CD4-positive, CD25-positive, alpha-beta regulatory T cell (primary cell): ENCODE data around the gene KCTD11. TPM values are rescaled to one million over a fixed set of nuclear protein-coding genes. Genes with fewer than 3 reads are reported as not detected.

Experiments
- ATAC-seq, 2 donors: fragments of 150-1000 bp; cut with Tn5 transposase; one replicate each; pipeline ENCODE4 v1.10.0; 2021; ENCODE audit warnings: low read depth in 2 of 2, moderate number of reproducible peaks in 2 of 2, moderate library complexity in 1 of 2
- DNase-seq, 3 donors: peaks; one replicate each; pipeline versions ENCODE4 v3.0.0 to v3.0.0-alpha.2; 2012 to 2022; ENCODE audit warnings: mixed read lengths in 1 of 3
- H3K27ac ChIP-seq: one replicate; pipeline ENCODE4 v1.7.0; 2013; ENCODE audit warnings: mild to moderate bottlenecking, low read length; ENCODE audit not compliant: insufficient read depth, poor library complexity, severe bottlenecking
- H3K27me3 ChIP-seq: one replicate; pipeline ENCODE4 v1.7.0; 2013; ENCODE audit warnings: low read length; ENCODE audit not compliant: control insufficient read depth, insufficient read depth
- H3K36me3 ChIP-seq: one replicate; pipeline ENCODE4 v1.7.0; 2013; ENCODE audit warnings: mild to moderate bottlenecking, low read length, moderate library complexity; ENCODE audit not compliant: control insufficient read depth, insufficient read depth
- H3K4me1 ChIP-seq: 2 replicates; pipeline ENCODE4 v1.7.0; 2013; ENCODE audit warnings: mild to moderate bottlenecking, low read length; ENCODE audit not compliant: insufficient read depth, control insufficient read depth, poor library complexity, severe bottlenecking
- H3K4me3 ChIP-seq: one replicate; pipeline ENCODE4 v1.7.0; 2013; ENCODE audit warnings: low read depth, mild to moderate bottlenecking, low read length, moderate library complexity
- H3K9me3 ChIP-seq, 2 experiments: 1 replicate in 1 of 2; 2 replicates in 1 of 2; pipeline ENCODE4 v1.7.0; 2013; ENCODE audit warnings: low read length in 2 of 2, mild to moderate bottlenecking in 1 of 2, moderate library complexity in 1 of 2; ENCODE audit not compliant: control insufficient read depth in 2 of 2
- H3K27ac Mint-ChIP-seq, 3 donors: one replicate each; pipeline ENCODE4 v1.8.0; 2020 to 2022; ENCODE audit warnings: mild to moderate bottlenecking in 3 of 3, mixed read lengths in 3 of 3, moderate library complexity in 2 of 3
- H3K27me3 Mint-ChIP-seq: one replicate; pipeline ENCODE4 v1.8.0; 2022; ENCODE audit warnings: mild to moderate bottlenecking, mixed read lengths
- H3K36me3 Mint-ChIP-seq: one replicate; pipeline ENCODE4 v1.8.0; 2020; ENCODE audit warnings: mixed read lengths
- H3K4me1 Mint-ChIP-seq, 4 donors: one replicate each; pipeline ENCODE4 v1.8.0; 2020 to 2022; ENCODE audit warnings: mixed read lengths in 4 of 4, mild to moderate bottlenecking in 1 of 4
- H3K4me3 Mint-ChIP-seq, 4 donors: one replicate each; pipeline ENCODE4 v1.8.0; 2020 to 2022; ENCODE audit warnings: mild to moderate bottlenecking in 4 of 4, mixed read lengths in 4 of 4, moderate library complexity in 3 of 4
- H3K9me3 Mint-ChIP-seq, 7 donors: one replicate each; pipeline ENCODE4 v1.8.0; 2020 to 2022; ENCODE audit warnings: mixed read lengths in 7 of 7, mild to moderate bottlenecking in 3 of 7, moderate library complexity in 2 of 7
- polyA plus RNA-seq, 4 donors: library from polyadenylated mRNA; unstranded; fragments of 300-500 nt; fragmentation: Illumina TruSeq; gene quantifications; one replicate each; pipeline ENCODE4 v1.2.3, GENCODE V29; 2021
- total RNA-seq: library from RNA; stranded (reverse); gene quantifications from one replicate; pipeline ENCODE4 v1.2.3, GENCODE V29; 2022

The KCTD11 gene
- total and polyA plus RNA-seq, 5 donors from 2014 or later: 1.3 to 4.0 (median 2.9) TPM

- peak overlapping the region; percentile 81 to 91 (median 88) for H3K27ac Mint-ChIP-seq
- peaks cover 18% of the 10 kb centered on the region for H3K27me3 Mint-ChIP-seq
- H3K4me1 Mint-ChIP-seq: peaks cover 2 to 39% (median 9%) of the 10 kb centered on the region in 4 donors
- Histone ChIP-seq H3K9me3 (no peaks in the 10 kb centered on the region), H3K27me3 (peaks cover 14% of the 10 kb centered on the region), H3K4me1 (peaks cover 20% of the 10 kb centered on the region), H3K36me3 (peaks cover 16% of the 10 kb centered on the region), H3K4me3 (peak overlapping the region; percentile 37), H3K27ac (peak overlapping the region; percentile 85)
- H3K4me3 Mint-ChIP-seq: peak overlapping the region; percentile 78 to 88 (median 84)
- H3K9me3 Mint-ChIP-seq: peaks cover 0 to 1% (median 0%) of the 10 kb centered on the region in 7 donors
- H3K36me3 Mint-ChIP-seq: peaks cover 4% of the 10 kb centered on the region
- ATAC-seq: no peak
- DNase-seq: no peak
Measured at GRCh38 chr17:7384489-7385081, 32.6 kb downstream of the KCTD11 start.

- no peak for DNase-seq
- Histone ChIP-seq H3K27ac (no peak overlapping the region), H3K4me1 (peaks cover 49% of the 10 kb centered on the region), H3K9me3 (no peaks in the 10 kb centered on the region), H3K36me3 (peaks cover 44% of the 10 kb centered on the region), H3K4me3 (no peak overlapping the region), H3K27me3 (no peaks in the 10 kb centered on the region)
- no peak overlapping the region for H3K4me3 Mint-ChIP-seq
- H3K27me3 Mint-ChIP-seq: peaks cover 5% of the 10 kb centered on the region
- no peak overlapping the region for H3K27ac Mint-ChIP-seq
- H3K4me1 Mint-ChIP-seq: peaks cover 4 to 49% (median 19%) of the 10 kb centered on the region in 4 donors
- no peaks in the 10 kb centered on the region for H3K9me3 Mint-ChIP-seq
- peaks cover 17% of the 10 kb centered on the region for H3K36me3 Mint-ChIP-seq
- no peak for ATAC-seq
Measured at GRCh38 chr17:7388856-7389255, 36.9 kb downstream of the KCTD11 start.

GRCh38 chr17:7389924-7390910, 38.3 kb downstream of the KCTD11 start:
- H3K36me3 Mint-ChIP-seq: peaks cover 17% of the 10 kb centered on the region
- DNase-seq (no peak), ATAC-seq (no peak)
- no peaks in the 10 kb centered on the region for H3K9me3 ChIP-seq
- H3K36me3 ChIP-seq: peaks cover 44% of the 10 kb centered on the region
- H3K4me1 Mint-ChIP-seq: peaks cover 3 to 49% (median 19%) of the 10 kb centered on the region in 4 donors
- no peaks in the 10 kb centered on the region for H3K27me3 ChIP-seq
- H3K4me1 ChIP-seq: peaks cover 45% of the 10 kb centered on the region
- peak overlapping the region in 2 of 4 donors; percentile 38 to 80 for H3K4me3 Mint-ChIP-seq
- H3K27me3 Mint-ChIP-seq: peaks cover 5% of the 10 kb centered on the region
- no peak overlapping the region for H3K27ac ChIP-seq
- no peak overlapping the region for H3K4me3 ChIP-seq
- no peak overlapping the region for H3K27ac Mint-ChIP-seq
- no peaks in the 10 kb centered on the region for H3K9me3 Mint-ChIP-seq

- H3K4me3 Mint-ChIP-seq: peak overlapping the region; percentile 56 to 92 (median 82)
- peaks cover 44% of the 10 kb centered on the region for H3K36me3 ChIP-seq
- ATAC-seq: no peak
- no peaks in the 10 kb centered on the region for H3K27me3 ChIP-seq
- H3K27ac Mint-ChIP-seq: peak overlapping the region in 1 of 3 donors; percentile 31
- H3K4me1 Mint-ChIP-seq: peaks cover 3 to 48% (median 21%) of the 10 kb centered on the region in 4 donors
- no peak overlapping the region for H3K27ac ChIP-seq
- no peaks in the 10 kb centered on the region for H3K9me3 Mint-ChIP-seq
- H3K9me3 ChIP-seq: no peaks in the 10 kb centered on the region
- no peak for DNase-seq
- peaks cover 5% of the 10 kb centered on the region for H3K27me3 Mint-ChIP-seq
- peaks cover 46% of the 10 kb centered on the region for H3K4me1 ChIP-seq
- peaks cover 17% of the 10 kb centered on the region for H3K36me3 Mint-ChIP-seq
- H3K4me3 ChIP-seq: no peak overlapping the region
Measured at GRCh38 chr17:7391307-7391706, 39.3 kb downstream of the KCTD11 start.

GRCh38 chr17:7392696-7393612, 41.0 kb downstream of the KCTD11 start:
- Mint-ChIP-seq H3K4me1 (peaks cover 3 to 42% (median 21%) of the 10 kb centered on the region in 4 donors), H3K9me3 (no peaks in the 10 kb centered on the region), H3K27me3 (peaks cover 5% of the 10 kb centered on the region), H3K4me3 (peak overlapping the region; percentile 94 to 98 (median 95)), H3K27ac (peak overlapping the region; percentile 32 to 80 (median 59)), H3K36me3 (peaks cover 17% of the 10 kb centered on the region)
- no peak for ATAC-seq
- DNase-seq: no peak
- H3K27ac ChIP-seq: peak overlapping the region; percentile 87
- peaks cover 46% of the 10 kb centered on the region for H3K4me1 ChIP-seq
- H3K4me3 ChIP-seq: peak overlapping the region; percentile 76
- peaks cover 42% of the 10 kb centered on the region for H3K36me3 ChIP-seq
- H3K27me3 ChIP-seq: no peaks in the 10 kb centered on the region
- H3K9me3 ChIP-seq: no peaks in the 10 kb centered on the region

- Histone ChIP-seq H3K4me3 (peak overlapping the region; percentile 76), H3K27me3 (no peaks in the 10 kb centered on the region), H3K4me1 (peaks cover 46% of the 10 kb centered on the region), H3K27ac (peak overlapping the region; percentile 87), H3K9me3 (no peaks in the 10 kb centered on the region), H3K36me3 (peaks cover 34% of the 10 kb centered on the region)
- peaks cover 5% of the 10 kb centered on the region for H3K27me3 Mint-ChIP-seq
- peak overlapping the region; percentile 80 to 93 (median 85) for H3K27ac Mint-ChIP-seq
- peak overlapping the region; percentile 94 to 98 (median 95) for H3K4me3 Mint-ChIP-seq
- H3K36me3 Mint-ChIP-seq: peaks cover 17% of the 10 kb centered on the region
- peak; percentile 71 to 75 (median 74) for DNase-seq
- no peaks in the 10 kb centered on the region for H3K9me3 Mint-ChIP-seq
- ATAC-seq: peak; percentile 51 to 52
- H3K4me1 Mint-ChIP-seq: peaks cover 3 to 42% (median 21%) of the 10 kb centered on the region in 4 donors
Measured at GRCh38 chr17:7393613-7394451, 41.9 kb downstream of the KCTD11 start.
